SK-N-SH treated with all-trans-retinoic acid at 6 μM for 48 hours (cell line): ENCODE data around the gene CIPC.

Experiments
- ATAC-seq: fragments of 200-7000 bp; cut with Tn5 transposase; 3 replicates; pipeline ENCODE4 v1.9.1; 2020; ENCODE audit warnings: mild to moderate bottlenecking, moderate library complexity
- ARNTL ChIP-seq: fragments of 450-650 bp; formaldehyde crosslinking; IDR thresholded peaks from 2 replicates; pipeline ENCODE4 v1.5.0; 2020; ENCODE audit warnings: low read depth, mild to moderate bottlenecking, moderate library complexity, borderline replicate concordance
- BACH2 ChIP-seq: fragments of 250-450 bp; sonication (Bioruptor Pico); IDR thresholded peaks from 2 replicates; pipeline ENCODE4 v1.9.0; 2021; ENCODE audit warnings: mild to moderate bottlenecking, borderline replicate concordance
- CSDC2 ChIP-seq: fragments of 250-450 bp; sonication (Bioruptor Pico); IDR thresholded peaks from 2 replicates; pipeline ENCODE4 v1.5.0; 2020; ENCODE audit warnings: mild to moderate bottlenecking, moderate library complexity
- CSRNP3 ChIP-seq: fragments of 250-450 bp; sonication (Bioruptor Pico); IDR thresholded peaks from 2 replicates; pipeline ENCODE4 v1.5.1; 2021; ENCODE audit warnings: mild to moderate bottlenecking, moderate library complexity
- ESRRG ChIP-seq: fragments of 250-450 bp; sonication (Bioruptor Pico); IDR thresholded peaks from 2 replicates; pipeline ENCODE4 v1.6.1; 2021; ENCODE audit warnings: mild to moderate bottlenecking
- GLIS3 ChIP-seq: fragments of 250-450 bp; sonication (Bioruptor Pico); IDR thresholded peaks from 2 replicates; pipeline ENCODE4 v1.5.0; 2020; ENCODE audit warnings: mild to moderate bottlenecking, moderate library complexity
- ISL1 ChIP-seq: fragments of 250-450 bp; sonication (Bioruptor Pico); IDR thresholded peaks from 2 replicates; pipeline ENCODE4 v2.1.2; 2022; ENCODE audit warnings: mild to moderate bottlenecking, moderate library complexity
- OSR1 ChIP-seq: fragments of 250-450 bp; sonication (Bioruptor Pico); IDR thresholded peaks from 2 replicates; pipeline ENCODE4 v1.8.0; 2022; ENCODE audit warnings: moderate library complexity, mild to moderate bottlenecking, inconsistent platforms
- PPARA ChIP-seq: fragments of 250-450 bp; sonication (Bioruptor Pico); IDR thresholded peaks from 2 replicates; pipeline ENCODE4 v1.5.0; 2020; ENCODE audit warnings: mild to moderate bottlenecking, borderline replicate concordance
- RARB ChIP-seq: fragments of 250-450 bp; sonication (Bioruptor Pico); IDR thresholded peaks from 2 replicates; pipeline ENCODE4 v1.8.0; 2021; ENCODE audit warnings: mild to moderate bottlenecking, moderate library complexity
- SNAI2 ChIP-seq: fragments of 250-450 bp; sonication (Bioruptor Pico); IDR thresholded peaks from 2 replicates; pipeline ENCODE4 v1.5.0; 2020; ENCODE audit warnings: mild to moderate bottlenecking, moderate library complexity
- TCF4 ChIP-seq: fragments of 250-450 bp; sonication (Bioruptor Pico); IDR thresholded peaks from 2 replicates; pipeline ENCODE4 v1.8.0; 2021; ENCODE audit warnings: mild to moderate bottlenecking, moderate library complexity, borderline replicate concordance
- TOX ChIP-seq: fragments of 250-450 bp; sonication (Bioruptor Pico); IDR thresholded peaks from 2 replicates; pipeline ENCODE4 v1.8.0; 2021; ENCODE audit warnings: mild to moderate bottlenecking, moderate library complexity, borderline replicate concordance
- TSHZ2 ChIP-seq: fragments of 250-450 bp; sonication (Bioruptor Pico); IDR thresholded peaks from 2 replicates; pipeline ENCODE4 v1.5.0; 2020; ENCODE audit warnings: mild to moderate bottlenecking, moderate library complexity
- ZC3H10 ChIP-seq: fragments of 250-450 bp; sonication (Bioruptor Pico); IDR thresholded peaks from 2 replicates; pipeline ENCODE4 v1.5.1; 2021; ENCODE audit warnings: mild to moderate bottlenecking, moderate library complexity
- ZFP3 ChIP-seq: fragments of 250-450 bp; sonication (Bioruptor Pico); IDR thresholded peaks from 2 replicates; pipeline ENCODE4 v1.5.0; 2020; ENCODE audit warnings: mild to moderate bottlenecking, moderate library complexity
- ZFP30 ChIP-seq: fragments of 450-650 bp; formaldehyde crosslinking; IDR thresholded peaks from 2 replicates; pipeline ENCODE4 v1.5.0; 2022; ENCODE audit warnings: mild to moderate bottlenecking, moderate library complexity
- ZNF565 ChIP-seq: fragments of 450-650 bp; formaldehyde crosslinking; conservative IDR thresholded peaks from 2 replicates; pipeline ENCODE4 v1.5.0; 2020; ENCODE audit warnings: low read depth, mild to moderate bottlenecking, moderate library complexity
- ZNF70 ChIP-seq: fragments of 450-650 bp; formaldehyde crosslinking; IDR thresholded peaks from 2 replicates; pipeline ENCODE4 v1.5.0; 2020; ENCODE audit warnings: mild to moderate bottlenecking, moderate library complexity
- ZNF8 ChIP-seq: fragments of 450-650 bp; formaldehyde crosslinking; IDR thresholded peaks from 2 replicates; pipeline ENCODE4 v1.5.0; 2020; ENCODE audit warnings: mild to moderate bottlenecking, moderate library complexity
- TF ChIP-seq, protein P1 (sequence below): fragments of 250-450 bp; sonication (Bioruptor Pico); IDR thresholded peaks from 2 replicates; pipeline ENCODE4 v1.8.0; 2021; ENCODE audit warnings: low read depth, mild to moderate bottlenecking, moderate library complexity, borderline replicate concordance
- TF ChIP-seq, protein P2 (sequence below): fragments of 250-450 bp; sonication (Bioruptor Pico); IDR thresholded peaks from 2 replicates; pipeline ENCODE4 v1.5.1; 2020; ENCODE audit warnings: low read depth, mild to moderate bottlenecking, moderate library complexity
- TF ChIP-seq, protein P3 (sequence below): fragments of 250-450 bp; sonication (Bioruptor Pico); IDR thresholded peaks from 2 replicates; pipeline ENCODE4 v1.8.0; 2020; ENCODE audit warnings: mild to moderate bottlenecking, moderate library complexity, borderline replicate concordance

The CIPC gene

GRCh38 chr14:77084985-77085384, 13.1 kb upstream of the CIPC start:
- TF ChIP-seq PPARA (CRISPR knock-in tag) = no peak
- no peak for TF ChIP-seq TCF4 (CRISPR knock-in tag)
- TF ChIP-seq TOX = no peak
- TF ChIP-seq ZFP30 (CRISPR knock-in tag) = no peak
- TF ChIP-seq BACH2 (CRISPR knock-in tag) = no peak
- no peak for TF ChIP-seq ZNF8 (CRISPR knock-in tag)
- no peak for TF ChIP-seq ZFP3 (CRISPR knock-in tag)
- TF ChIP-seq ESRRG (CRISPR knock-in tag) = no peak
- no peak for TF ChIP-seq ZC3H10 (CRISPR knock-in tag)
- TF ChIP-seq SNAI2 = no peak
- no peak for TF ChIP-seq CSDC2 (CRISPR knock-in tag)
- TF ChIP-seq, protein P1, sequence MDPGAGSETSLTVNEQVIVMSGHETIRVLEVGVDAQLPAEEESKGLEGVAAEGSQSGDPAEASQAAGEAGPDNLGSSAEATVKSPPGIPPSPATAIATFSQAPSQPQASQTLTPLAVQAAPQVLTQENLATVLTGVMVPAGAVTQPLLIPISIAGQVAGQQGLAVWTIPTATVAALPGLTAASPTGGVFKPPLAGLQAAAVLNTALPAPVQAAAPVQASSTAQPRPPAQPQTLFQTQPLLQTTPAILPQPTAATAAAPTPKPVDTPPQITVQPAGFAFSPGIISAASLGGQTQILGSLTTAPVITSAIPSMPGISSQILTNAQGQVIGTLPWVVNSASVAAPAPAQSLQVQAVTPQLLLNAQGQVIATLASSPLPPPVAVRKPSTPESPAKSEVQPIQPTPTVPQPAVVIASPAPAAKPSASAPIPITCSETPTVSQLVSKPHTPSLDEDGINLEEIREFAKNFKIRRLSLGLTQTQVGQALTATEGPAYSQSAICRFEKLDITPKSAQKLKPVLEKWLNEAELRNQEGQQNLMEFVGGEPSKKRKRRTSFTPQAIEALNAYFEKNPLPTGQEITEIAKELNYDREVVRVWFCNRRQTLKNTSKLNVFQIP = no peak
- no peak for TF ChIP-seq CSRNP3 (CRISPR knock-in tag)
- no peak for TF ChIP-seq ARNTL (CRISPR knock-in tag)
- TF ChIP-seq ZNF70 (CRISPR knock-in tag) = no peak
- TF ChIP-seq RARB = no peak
- TF ChIP-seq, protein P2, sequence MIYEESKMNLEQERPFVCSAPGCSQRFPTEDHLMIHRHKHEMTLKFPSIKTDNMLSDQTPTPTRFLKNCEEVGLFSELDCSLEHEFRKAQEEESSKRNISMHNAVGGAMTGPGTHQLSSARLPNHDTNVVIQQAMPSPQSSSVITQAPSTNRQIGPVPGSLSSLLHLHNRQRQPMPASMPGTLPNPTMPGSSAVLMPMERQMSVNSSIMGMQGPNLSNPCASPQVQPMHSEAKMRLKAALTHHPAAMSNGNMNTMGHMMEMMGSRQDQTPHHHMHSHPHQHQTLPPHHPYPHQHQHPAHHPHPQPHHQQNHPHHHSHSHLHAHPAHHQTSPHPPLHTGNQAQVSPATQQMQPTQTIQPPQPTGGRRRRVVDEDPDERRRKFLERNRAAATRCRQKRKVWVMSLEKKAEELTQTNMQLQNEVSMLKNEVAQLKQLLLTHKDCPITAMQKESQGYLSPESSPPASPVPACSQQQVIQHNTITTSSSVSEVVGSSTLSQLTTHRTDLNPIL (CRISPR knock-in tag) = no peak
- no peak for TF ChIP-seq ISL1 (CRISPR knock-in tag)
- no peak for ATAC-seq

DNA sequence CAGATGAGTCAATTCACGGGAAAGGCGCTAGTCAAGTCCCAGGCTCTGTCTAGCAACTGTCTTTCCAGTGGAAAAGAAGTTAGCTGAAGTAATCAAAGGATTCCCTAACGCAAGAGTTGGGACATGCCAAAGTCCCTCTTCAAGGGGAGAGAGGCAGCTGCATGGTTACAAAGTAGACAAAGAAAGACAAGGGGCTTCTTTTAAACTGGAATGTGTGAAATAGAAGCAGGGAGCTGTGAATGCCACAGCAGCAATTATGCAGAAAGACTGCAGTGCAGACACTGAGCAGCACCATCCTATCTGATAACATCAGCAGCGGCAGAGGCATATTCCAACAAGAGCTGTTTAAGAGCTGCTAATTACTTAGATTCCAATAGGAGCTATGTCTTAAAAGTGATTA, 12.5 kb upstream of the CIPC start:
- no peak for TF ChIP-seq CSRNP3 (CRISPR knock-in tag)
- TF ChIP-seq TSHZ2 (CRISPR knock-in tag) = no peak
- TF ChIP-seq ZFP30 (CRISPR knock-in tag) = no peak
- TF ChIP-seq, protein P1 = no peak
- no peak for TF ChIP-seq TOX
- TF ChIP-seq ZNF8 (CRISPR knock-in tag) = no peak
- TF ChIP-seq ZC3H10 (CRISPR knock-in tag) = no peak

GRCh38 chr14:77086017-77086727, 11.9 kb upstream of the CIPC start:
- peak; percentile 91 for ATAC-seq
- TF ChIP-seq ISL1 (CRISPR knock-in tag) = no peak
- TF ChIP-seq ZFP3 (CRISPR knock-in tag) = no peak
- no peak for TF ChIP-seq TCF4 (CRISPR knock-in tag)
- TF ChIP-seq PPARA (CRISPR knock-in tag) = no peak
- no peak for TF ChIP-seq ZFP30 (CRISPR knock-in tag)
- TF ChIP-seq ZNF8 (CRISPR knock-in tag) = no peak
- TF ChIP-seq CSRNP3 (CRISPR knock-in tag) = no peak
- TF ChIP-seq SNAI2 = no peak
- TF ChIP-seq ARNTL (CRISPR knock-in tag) = no peak
- TF ChIP-seq, protein P3, sequence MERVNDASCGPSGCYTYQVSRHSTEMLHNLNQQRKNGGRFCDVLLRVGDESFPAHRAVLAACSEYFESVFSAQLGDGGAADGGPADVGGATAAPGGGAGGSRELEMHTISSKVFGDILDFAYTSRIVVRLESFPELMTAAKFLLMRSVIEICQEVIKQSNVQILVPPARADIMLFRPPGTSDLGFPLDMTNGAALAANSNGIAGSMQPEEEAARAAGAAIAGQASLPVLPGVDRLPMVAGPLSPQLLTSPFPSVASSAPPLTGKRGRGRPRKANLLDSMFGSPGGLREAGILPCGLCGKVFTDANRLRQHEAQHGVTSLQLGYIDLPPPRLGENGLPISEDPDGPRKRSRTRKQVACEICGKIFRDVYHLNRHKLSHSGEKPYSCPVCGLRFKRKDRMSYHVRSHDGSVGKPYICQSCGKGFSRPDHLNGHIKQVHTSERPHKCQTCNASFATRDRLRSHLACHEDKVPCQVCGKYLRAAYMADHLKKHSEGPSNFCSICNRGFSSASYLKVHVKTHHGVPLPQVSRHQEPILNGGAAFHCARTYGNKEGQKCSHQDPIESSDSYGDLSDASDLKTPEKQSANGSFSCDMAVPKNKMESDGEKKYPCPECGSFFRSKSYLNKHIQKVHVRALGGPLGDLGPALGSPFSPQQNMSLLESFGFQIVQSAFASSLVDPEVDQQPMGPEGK (CRISPR knock-in tag) = no peak
- no peak for TF ChIP-seq BACH2 (CRISPR knock-in tag)
- no peak for TF ChIP-seq OSR1 (CRISPR knock-in tag)
- TF ChIP-seq ZNF565 (CRISPR knock-in tag) = no peak
- no peak for TF ChIP-seq ZC3H10 (CRISPR knock-in tag)
- no peak for TF ChIP-seq GLIS3 (CRISPR knock-in tag)

More for the DNA sequence above, 12.5 kb upstream of the CIPC start:
- peak; percentile 38; the same call in 1 of the 3 replicates for ATAC-seq
